Mesenchymal stem cell (in vitro differentiated cells and primary cell): ENCODE results near the gene CERS6.

ENCODE experiments used
- DNase-seq: peaks from one replicate; pipeline ENCODE4 v3.0.0-alpha.2; 2013
- H2AFZ ChIP-seq: one replicate; pipeline ENCODE4 v1.6.1; 2013; ENCODE audit warnings: low read depth, mild to moderate bottlenecking, control low read depth, inconsistent platforms, low read length, moderate library complexity
- H2AK5ac ChIP-seq: 2 replicates; pipeline ENCODE4 v1.6.1; 2013; ENCODE audit warnings: low read length, moderate library complexity, mild to moderate bottlenecking, inconsistent platforms; ENCODE audit not compliant: severe bottlenecking
- H2BK120ac ChIP-seq: one replicate; pipeline ENCODE4 v1.6.1; 2013; ENCODE audit warnings: low read depth, mild to moderate bottlenecking, inconsistent platforms, low read length, moderate library complexity
- H2BK12ac ChIP-seq, 2 experiments: one replicate each; pipeline ENCODE4 v1.6.1; 2013; ENCODE audit warnings: inconsistent platforms in 2 of 2, low read length in 2 of 2, mild to moderate bottlenecking in 2 of 2, moderate library complexity in 2 of 2, control low read depth in 1 of 2
- H2BK15ac ChIP-seq: one replicate; pipeline ENCODE4 v1.6.1; 2013; ENCODE audit warnings: mild to moderate bottlenecking, low read depth, inconsistent platforms; ENCODE audit not compliant: poor library complexity, severe bottlenecking
- H2BK5ac ChIP-seq: 2 replicates; pipeline ENCODE4 v1.6.1; 2013; ENCODE audit warnings: low read depth, mild to moderate bottlenecking, low read length, control low read depth, inconsistent platforms; ENCODE audit not compliant: poor library complexity, severe bottlenecking
- H3K14ac ChIP-seq, 2 experiments: one replicate each; pipeline ENCODE4 v1.6.1; 2013; ENCODE audit warnings: inconsistent platforms in 2 of 2, low read length in 2 of 2, control low read depth in 1 of 2, mild to moderate bottlenecking in 1 of 2, moderate library complexity in 1 of 2
- H3K18ac ChIP-seq, 2 experiments: one replicate each; pipeline ENCODE4 v1.6.1; 2013; ENCODE audit warnings: inconsistent platforms in 2 of 2, low read length in 2 of 2, control low read depth in 1 of 2, low read depth in 1 of 2, mild to moderate bottlenecking in 1 of 2
- H3K23ac ChIP-seq, 2 experiments: one replicate each; pipeline ENCODE4 v1.6.1; 2013; ENCODE audit warnings: inconsistent platforms in 2 of 2, low read length in 2 of 2, mild to moderate bottlenecking in 2 of 2, moderate library complexity in 2 of 2, control low read depth in 1 of 2
- H3K27ac ChIP-seq: 2 replicates; pipeline ENCODE4 v1.5.1; 2013; ENCODE audit warnings: mild to moderate bottlenecking, moderate library complexity, low read length, control low read depth, inconsistent platforms; ENCODE audit not compliant: poor library complexity, severe bottlenecking
- H3K27me3 ChIP-seq, 2 experiments: 2 replicates each; pipeline versions ENCODE4 v1.6.1 to v1.7.0; 2013; ENCODE audit warnings: low read length in 2 of 2, mild to moderate bottlenecking in 2 of 2, moderate library complexity in 2 of 2, control low read depth in 1 of 2, inconsistent platforms in 1 of 2; ENCODE audit not compliant: control insufficient read depth in 1 of 2, insufficient read depth in 1 of 2
- H3K36me3 ChIP-seq, 2 experiments: 2 replicates each; pipeline versions ENCODE4 v1.6.1 to v1.7.0; 2013; ENCODE audit warnings: low read length in 2 of 2, control low read depth in 1 of 2, inconsistent platforms in 1 of 2, low read depth in 1 of 2, mild to moderate bottlenecking in 1 of 2; ENCODE audit not compliant: insufficient read depth in 2 of 2, control insufficient read depth in 1 of 2
- H3K4ac ChIP-seq, 2 experiments: one replicate each; pipeline ENCODE4 v1.6.1; 2013; ENCODE audit warnings: inconsistent platforms in 2 of 2, low read length in 2 of 2, mild to moderate bottlenecking in 2 of 2, moderate library complexity in 2 of 2, control low read depth in 1 of 2, low read depth in 1 of 2
- H3K4me1 ChIP-seq: 2 replicates; pipeline ENCODE4 v1.6.1; 2013; ENCODE audit warnings: low read depth, low read length, control low read depth; ENCODE audit not compliant: control insufficient read depth, insufficient read depth
- H3K4me2 ChIP-seq: 2 replicates; pipeline ENCODE4 v1.6.1; 2013; ENCODE audit warnings: low read length, mild to moderate bottlenecking, inconsistent platforms; ENCODE audit not compliant: poor library complexity, severe bottlenecking
- H3K4me3 ChIP-seq, 2 experiments: 2 replicates each; pipeline versions ENCODE4 v1.5.1 to v1.7.0; 2013; ENCODE audit warnings: low read length in 2 of 2, mild to moderate bottlenecking in 2 of 2, control low read depth in 1 of 2, low read depth in 1 of 2; ENCODE audit not compliant: insufficient read depth in 1 of 2
- H3K79me1 ChIP-seq: replicated peaks from 2 replicates; pipeline ENCODE4 v1.6.1; 2013; ENCODE audit warnings: mild to moderate bottlenecking, control low read depth, low read length, inconsistent platforms; ENCODE audit not compliant: poor library complexity, severe bottlenecking
- H3K9ac ChIP-seq: 2 replicates; pipeline ENCODE4 v1.7.0; 2013; ENCODE audit warnings: mild to moderate bottlenecking, low read length, moderate library complexity
- H3K9me3 ChIP-seq: 2 replicates; pipeline ENCODE4 v1.7.0; 2013; ENCODE audit warnings: mild to moderate bottlenecking, low read length; ENCODE audit not compliant: control insufficient read depth
- H4K8ac ChIP-seq: one replicate; pipeline ENCODE4 v1.6.1; 2013; ENCODE audit warnings: inconsistent platforms, mild to moderate bottlenecking, low read length, moderate library complexity
- H4K91ac ChIP-seq: one replicate; pipeline ENCODE4 v1.6.1; 2013; ENCODE audit warnings: mild to moderate bottlenecking, low read length, inconsistent platforms
- whole genome bisulfite sequencing: methylation state at CpG from one replicate; pipeline ENCODE4 v1.1.7; 2013; ENCODE audit warnings: mixed read lengths; 5-methylcytosine and 5-hydroxymethylcytosine counted together

Gene CERS6

DNA sequence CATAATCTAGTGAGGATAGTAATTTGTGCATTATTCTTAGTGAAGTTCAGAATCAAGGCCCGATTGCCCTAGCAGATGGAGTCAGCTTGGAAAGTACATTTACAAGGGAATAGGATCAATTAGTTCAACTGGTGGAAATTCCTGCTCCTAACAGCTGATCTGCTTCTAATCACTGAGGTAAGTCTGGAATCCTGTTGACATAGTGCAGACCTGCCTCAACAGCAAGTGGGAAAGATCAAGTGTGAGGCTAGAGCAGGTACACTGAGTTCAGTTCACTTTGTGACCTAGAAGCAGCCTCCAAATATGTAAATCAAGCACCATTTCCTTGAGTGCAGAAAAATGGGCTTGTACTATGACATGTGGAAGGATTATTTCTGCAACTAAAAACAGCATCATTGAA, 235.1 kb downstream of the CERS6 start:
- Histone ChIP-seq H3K4me3 (no peak overlapping the region), H2AK5ac (no peak overlapping the region), H3K4ac (no peak overlapping the region), H4K8ac (no peak overlapping the region), H2BK5ac (no peak overlapping the region), H3K9me3 (no peaks in the 10 kb centered on the region), H3K9ac (no peak overlapping the region), H3K14ac (no peak overlapping the region), H3K27me3 (no peaks in the 10 kb centered on the region), H2AFZ (no peak overlapping the region), H3K79me1 (peaks cover 6% of the 10 kb centered on the region), H3K18ac (no peak overlapping the region), H2BK12ac (no peak overlapping the region), H3K36me3 (no peaks in the 10 kb centered on the region), H3K23ac (no peak overlapping the region), H3K4me2 (no peak overlapping the region), H2BK15ac (peak overlapping the region; percentile 37), H3K27ac (no peak overlapping the region), H3K4me1 (peaks cover 4% of the 10 kb centered on the region), H2BK120ac (no peak overlapping the region), H4K91ac (no peak overlapping the region)
- no peak for DNase-seq
- 19% methylated on average over 1 of the region's 1 CpG for WGBS

DNA sequence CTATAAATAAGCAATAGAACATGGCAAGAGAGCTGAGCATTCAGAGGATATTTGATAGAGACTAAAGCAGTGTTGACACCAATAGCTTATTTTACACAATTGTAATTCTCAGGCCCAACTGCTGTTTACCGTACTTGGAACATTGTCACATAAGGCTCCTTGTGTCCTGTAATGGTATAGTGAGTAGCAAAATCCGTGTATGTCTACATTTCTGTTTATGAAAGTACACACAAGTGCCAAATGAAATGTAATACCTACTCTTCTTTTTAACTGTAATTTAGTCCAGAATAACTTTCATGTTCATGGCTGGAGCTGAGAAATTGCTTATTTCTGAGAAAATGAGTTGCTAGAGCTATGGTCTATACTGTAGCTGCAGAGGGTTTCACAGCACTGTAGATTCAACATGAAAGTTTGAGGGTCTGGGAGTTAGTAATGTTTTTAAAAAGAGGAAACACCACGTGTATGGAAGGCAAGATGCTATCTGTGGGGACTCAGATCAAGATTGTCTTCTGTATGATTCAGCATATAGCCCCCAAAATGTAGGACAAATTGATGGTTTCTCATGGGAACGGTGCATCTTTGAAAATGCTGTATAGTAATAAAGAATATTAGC, 236.2 kb downstream of the CERS6 start:
- peaks cover 4% of the 10 kb centered on the region for H3K4me1 ChIP-seq
- no peak overlapping the region for H2BK120ac ChIP-seq
- no peaks in the 10 kb centered on the region for H3K36me3 ChIP-seq
- H3K4me2 ChIP-seq = no peak overlapping the region
- H2BK15ac ChIP-seq = no peak overlapping the region
- DNase-seq = no peak
- H3K18ac ChIP-seq = no peak overlapping the region
- no peak overlapping the region for H3K14ac ChIP-seq
- H2AFZ ChIP-seq = no peak overlapping the region
- H3K27me3 ChIP-seq = no peaks in the 10 kb centered on the region
- no peak overlapping the region for H3K4me3 ChIP-seq
- H3K79me1 ChIP-seq = peaks cover 6% of the 10 kb centered on the region
- no peak overlapping the region for H3K23ac ChIP-seq
- H4K91ac ChIP-seq = no peak overlapping the region
- WGBS = 85% methylated on average over 2 of the region's 4 CpGs
- no peak overlapping the region for H2BK5ac ChIP-seq
- H3K9ac ChIP-seq = no peak overlapping the region
- H4K8ac ChIP-seq = no peak overlapping the region
- no peak overlapping the region for H2AK5ac ChIP-seq
- no peak overlapping the region for H3K27ac ChIP-seq
- H2BK12ac ChIP-seq = no peak overlapping the region
- H3K4ac ChIP-seq = no peak overlapping the region
- H3K9me3 ChIP-seq = no peaks in the 10 kb centered on the region

- no peak overlapping the region for H2BK15ac ChIP-seq
- no peak overlapping the region for H2BK5ac ChIP-seq
- no peak overlapping the region for H2BK12ac ChIP-seq
- H3K79me1 ChIP-seq = peaks cover 1% of the 10 kb centered on the region
- H3K18ac ChIP-seq = no peak overlapping the region
- no peak overlapping the region for H2AK5ac ChIP-seq
- H4K91ac ChIP-seq = no peak overlapping the region
- no peak overlapping the region for H4K8ac ChIP-seq
- H3K4me3 ChIP-seq = no peak overlapping the region
- no peaks in the 10 kb centered on the region for H3K4me1 ChIP-seq
- H3K27ac ChIP-seq = no peak overlapping the region
- no peak overlapping the region for H2BK120ac ChIP-seq
- no peaks in the 10 kb centered on the region for H3K27me3 ChIP-seq
- H3K4me2 ChIP-seq = no peak overlapping the region
- H3K9ac ChIP-seq = no peak overlapping the region
- H2AFZ ChIP-seq = no peak overlapping the region
- H3K23ac ChIP-seq = no peak overlapping the region
- no peaks in the 10 kb centered on the region for H3K36me3 ChIP-seq
- H3K14ac ChIP-seq = no peak overlapping the region
- no peak for DNase-seq
- no peaks in the 10 kb centered on the region for H3K9me3 ChIP-seq
- 92% methylated on average over 1 of the region's 3 CpGs for WGBS
- H3K4ac ChIP-seq = no peak overlapping the region
Measured at GRCh38 chr2:168694173-168694572, 238.1 kb downstream of the CERS6 start.

GRCh38 chr2:168694866-168695265, 238.8 kb downstream of the CERS6 start:
- no peak overlapping the region for H3K4me3 ChIP-seq
- no peak overlapping the region for H3K14ac ChIP-seq
- H2AFZ ChIP-seq = no peak overlapping the region
- H4K8ac ChIP-seq = no peak overlapping the region
- H2BK12ac ChIP-seq = no peak overlapping the region
- WGBS = 90% methylated on average over 3 of the region's 6 CpGs
- no peak overlapping the region for H2AK5ac ChIP-seq
- no peak overlapping the region for H3K18ac ChIP-seq
- H3K36me3 ChIP-seq = no peaks in the 10 kb centered on the region
- H3K9me3 ChIP-seq = no peaks in the 10 kb centered on the region
- no peak for DNase-seq
- peaks cover 1% of the 10 kb centered on the region for H3K79me1 ChIP-seq
- H3K4ac ChIP-seq = no peak overlapping the region
- H3K9ac ChIP-seq = no peak overlapping the region
- no peak overlapping the region for H2BK120ac ChIP-seq
- no peak overlapping the region for H2BK5ac ChIP-seq
- no peak overlapping the region for H2BK15ac ChIP-seq
- H3K4me1 ChIP-seq = no peaks in the 10 kb centered on the region
- H3K27me3 ChIP-seq = no peaks in the 10 kb centered on the region
- no peak overlapping the region for H4K91ac ChIP-seq
- no peak overlapping the region for H3K23ac ChIP-seq
- H3K27ac ChIP-seq = no peak overlapping the region
- H3K4me2 ChIP-seq = no peak overlapping the region
